ENCODE results near the gene CFAP141.
A peak's percentile ranks its signal among the peaks of the same experiment; 100 is the strongest.

- TF ChIP-seq, protein P1, sequence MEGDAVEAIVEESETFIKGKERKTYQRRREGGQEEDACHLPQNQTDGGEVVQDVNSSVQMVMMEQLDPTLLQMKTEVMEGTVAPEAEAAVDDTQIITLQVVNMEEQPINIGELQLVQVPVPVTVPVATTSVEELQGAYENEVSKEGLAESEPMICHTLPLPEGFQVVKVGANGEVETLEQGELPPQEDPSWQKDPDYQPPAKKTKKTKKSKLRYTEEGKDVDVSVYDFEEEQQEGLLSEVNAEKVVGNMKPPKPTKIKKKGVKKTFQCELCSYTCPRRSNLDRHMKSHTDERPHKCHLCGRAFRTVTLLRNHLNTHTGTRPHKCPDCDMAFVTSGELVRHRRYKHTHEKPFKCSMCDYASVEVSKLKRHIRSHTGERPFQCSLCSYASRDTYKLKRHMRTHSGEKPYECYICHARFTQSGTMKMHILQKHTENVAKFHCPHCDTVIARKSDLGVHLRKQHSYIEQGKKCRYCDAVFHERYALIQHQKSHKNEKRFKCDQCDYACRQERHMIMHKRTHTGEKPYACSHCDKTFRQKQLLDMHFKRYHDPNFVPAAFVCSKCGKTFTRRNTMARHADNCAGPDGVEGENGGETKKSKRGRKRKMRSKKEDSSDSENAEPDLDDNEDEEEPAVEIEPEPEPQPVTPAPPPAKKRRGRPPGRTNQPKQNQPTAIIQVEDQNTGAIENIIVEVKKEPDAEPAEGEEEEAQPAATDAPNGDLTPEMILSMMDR (IDR thresholded peaks at IDR 0.05), result peak in 1 of 2 donors; percentile 38
- TF ChIP-seq EP300 (IDR thresholded peaks at IDR 0.05), result no peak
- no peak for TF ChIP-seq POLR2A (IDR thresholded peaks at IDR 0.05)
- TF ChIP-seq POLR2AphosphoS5 (IDR thresholded peaks at IDR 0.05), result no peak
Measured at GRCh38 chr1:154186177-154186576, 20.0 kb downstream of the CFAP141 start.

Data from suprapubic skin (tissue), 4 donors.